ENCODE data around the gene TBC1D22A. TPM values are rescaled to one million over a fixed set of nuclear protein-coding genes. Genes with fewer than 3 reads are reported as not detected.

The TBC1D22A gene
- total and polyA plus RNA-seq, 4 donors, result 4.1 to 12.4 (median 8.4) TPM

DNA sequence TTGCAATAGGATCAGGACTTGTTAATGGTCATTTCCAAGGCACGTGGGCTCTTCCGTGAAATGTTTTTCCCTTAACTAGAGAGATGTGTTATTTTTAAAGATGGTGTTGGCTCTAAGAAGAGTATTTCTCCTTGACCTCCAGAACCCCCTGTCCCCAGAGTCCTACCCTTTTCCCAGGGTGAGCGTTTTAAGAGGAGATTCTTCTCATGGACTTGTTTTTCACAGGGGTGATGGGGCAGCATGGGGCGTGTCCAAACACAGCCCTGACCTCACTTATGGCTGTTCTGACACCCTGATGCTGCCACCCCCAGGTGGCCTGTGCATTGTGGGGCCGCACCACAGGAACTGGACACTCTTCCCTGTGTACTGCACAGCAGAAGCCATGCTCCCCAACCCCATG, 335.7 kb downstream of the TBC1D22A start:
- Histone ChIP-seq H3K27ac (ENCODE audit: low read depth in 1 of 2, low read length in 2 of 2) (no peak overlapping the region), H3K9me3 (ENCODE audit: control insufficient read depth in 4 of 4, low read length in 3 of 4) (peaks cover 0 to 4% (median 0%) of the 10 kb centered on the region in 4 donors), H3K27me3 (ENCODE audit: control insufficient read depth in 4 of 4, insufficient read depth in 4 of 4, low read length in 3 of 4) (no peaks in the 10 kb centered on the region), H3K9ac (ENCODE audit: low read depth in 1 of 2, low read length in 2 of 2) (no peak overlapping the region), H3K4me3 (ENCODE audit: low read depth in 1 of 3, low read length in 3 of 3) (no peak overlapping the region), H3K36me3 (ENCODE audit: control insufficient read depth in 4 of 4, insufficient read depth in 3 of 4, low read depth in 1 of 4, low read length in 3 of 4) (peaks cover 0 to 4% (median 1%) of the 10 kb centered on the region in 4 donors), H3K4me1 (ENCODE audit: control insufficient read depth in 4 of 4, insufficient read depth in 4 of 4, low read length in 3 of 4) (no peaks in the 10 kb centered on the region)
- WGBS, result 96% methylated on average over 5 of the region's 5 CpGs
- DNase-seq (ENCODE audit: low spot score), result no peak
- TF ChIP-seq SP1 (IDR thresholded peaks at IDR 0.05) (no peak), HNF4G (IDR thresholded peaks at IDR 0.05) (no peak), JUND (IDR thresholded peaks at IDR 0.05) (no peak), NR2F2 (IDR thresholded peaks at IDR 0.05) (no peak), HNF4A (conservative IDR thresholded peaks at IDR 0.05) (no peak), TAF1 (conservative IDR thresholded peaks at IDR 0.05) (no peak), YY1 (IDR thresholded peaks at IDR 0.05) (no peak), RAD21 (IDR thresholded peaks at IDR 0.05) (no peak), FOXA2 (IDR thresholded peaks at IDR 0.05) (no peak), EGR1 (IDR thresholded peaks at IDR 0.05; ENCODE audit: low read depth in 2 of 2) (no peak)
- TF ChIP-seq, protein P1, sequence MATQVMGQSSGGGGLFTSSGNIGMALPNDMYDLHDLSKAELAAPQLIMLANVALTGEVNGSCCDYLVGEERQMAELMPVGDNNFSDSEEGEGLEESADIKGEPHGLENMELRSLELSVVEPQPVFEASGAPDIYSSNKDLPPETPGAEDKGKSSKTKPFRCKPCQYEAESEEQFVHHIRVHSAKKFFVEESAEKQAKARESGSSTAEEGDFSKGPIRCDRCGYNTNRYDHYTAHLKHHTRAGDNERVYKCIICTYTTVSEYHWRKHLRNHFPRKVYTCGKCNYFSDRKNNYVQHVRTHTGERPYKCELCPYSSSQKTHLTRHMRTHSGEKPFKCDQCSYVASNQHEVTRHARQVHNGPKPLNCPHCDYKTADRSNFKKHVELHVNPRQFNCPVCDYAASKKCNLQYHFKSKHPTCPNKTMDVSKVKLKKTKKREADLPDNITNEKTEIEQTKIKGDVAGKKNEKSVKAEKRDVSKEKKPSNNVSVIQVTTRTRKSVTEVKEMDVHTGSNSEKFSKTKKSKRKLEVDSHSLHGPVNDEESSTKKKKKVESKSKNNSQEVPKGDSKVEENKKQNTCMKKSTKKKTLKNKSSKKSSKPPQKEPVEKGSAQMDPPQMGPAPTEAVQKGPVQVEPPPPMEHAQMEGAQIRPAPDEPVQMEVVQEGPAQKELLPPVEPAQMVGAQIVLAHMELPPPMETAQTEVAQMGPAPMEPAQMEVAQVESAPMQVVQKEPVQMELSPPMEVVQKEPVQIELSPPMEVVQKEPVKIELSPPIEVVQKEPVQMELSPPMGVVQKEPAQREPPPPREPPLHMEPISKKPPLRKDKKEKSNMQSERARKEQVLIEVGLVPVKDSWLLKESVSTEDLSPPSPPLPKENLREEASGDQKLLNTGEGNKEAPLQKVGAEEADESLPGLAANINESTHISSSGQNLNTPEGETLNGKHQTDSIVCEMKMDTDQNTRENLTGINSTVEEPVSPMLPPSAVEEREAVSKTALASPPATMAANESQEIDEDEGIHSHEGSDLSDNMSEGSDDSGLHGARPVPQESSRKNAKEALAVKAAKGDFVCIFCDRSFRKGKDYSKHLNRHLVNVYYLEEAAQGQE (IDR thresholded peaks at IDR 0.05), result no peak
- TF ChIP-seq, protein P2, sequence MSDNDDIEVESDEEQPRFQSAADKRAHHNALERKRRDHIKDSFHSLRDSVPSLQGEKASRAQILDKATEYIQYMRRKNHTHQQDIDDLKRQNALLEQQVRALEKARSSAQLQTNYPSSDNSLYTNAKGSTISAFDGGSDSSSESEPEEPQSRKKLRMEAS (IDR thresholded peaks at IDR 0.05), result no peak
- TF ChIP-seq, protein P3, sequence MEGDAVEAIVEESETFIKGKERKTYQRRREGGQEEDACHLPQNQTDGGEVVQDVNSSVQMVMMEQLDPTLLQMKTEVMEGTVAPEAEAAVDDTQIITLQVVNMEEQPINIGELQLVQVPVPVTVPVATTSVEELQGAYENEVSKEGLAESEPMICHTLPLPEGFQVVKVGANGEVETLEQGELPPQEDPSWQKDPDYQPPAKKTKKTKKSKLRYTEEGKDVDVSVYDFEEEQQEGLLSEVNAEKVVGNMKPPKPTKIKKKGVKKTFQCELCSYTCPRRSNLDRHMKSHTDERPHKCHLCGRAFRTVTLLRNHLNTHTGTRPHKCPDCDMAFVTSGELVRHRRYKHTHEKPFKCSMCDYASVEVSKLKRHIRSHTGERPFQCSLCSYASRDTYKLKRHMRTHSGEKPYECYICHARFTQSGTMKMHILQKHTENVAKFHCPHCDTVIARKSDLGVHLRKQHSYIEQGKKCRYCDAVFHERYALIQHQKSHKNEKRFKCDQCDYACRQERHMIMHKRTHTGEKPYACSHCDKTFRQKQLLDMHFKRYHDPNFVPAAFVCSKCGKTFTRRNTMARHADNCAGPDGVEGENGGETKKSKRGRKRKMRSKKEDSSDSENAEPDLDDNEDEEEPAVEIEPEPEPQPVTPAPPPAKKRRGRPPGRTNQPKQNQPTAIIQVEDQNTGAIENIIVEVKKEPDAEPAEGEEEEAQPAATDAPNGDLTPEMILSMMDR (IDR thresholded peaks at IDR 0.05; ENCODE audit: low read depth, low read length, missing input control), result no peak

DNA sequence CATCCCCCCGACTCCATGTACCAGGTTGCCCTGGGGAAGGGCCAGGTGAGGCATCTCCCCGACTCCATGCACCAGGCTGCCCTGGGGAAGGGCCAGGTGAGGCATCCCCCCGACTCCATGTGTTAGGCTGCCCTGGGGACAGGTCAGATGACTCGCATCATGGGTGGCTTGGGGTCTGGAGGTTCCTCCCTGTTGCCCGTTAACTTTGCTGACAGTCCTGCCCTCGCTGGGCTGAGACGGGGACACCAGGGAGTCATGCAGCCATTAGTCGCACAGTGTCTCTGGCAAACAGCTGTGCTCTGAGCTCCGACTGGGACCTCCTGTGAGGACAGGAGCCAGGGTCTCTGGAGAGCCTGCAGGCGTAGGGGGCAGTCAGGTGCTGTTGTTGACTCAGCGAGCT, 336.1 kb downstream of the TBC1D22A start:
- TF ChIP-seq, protein P4, sequence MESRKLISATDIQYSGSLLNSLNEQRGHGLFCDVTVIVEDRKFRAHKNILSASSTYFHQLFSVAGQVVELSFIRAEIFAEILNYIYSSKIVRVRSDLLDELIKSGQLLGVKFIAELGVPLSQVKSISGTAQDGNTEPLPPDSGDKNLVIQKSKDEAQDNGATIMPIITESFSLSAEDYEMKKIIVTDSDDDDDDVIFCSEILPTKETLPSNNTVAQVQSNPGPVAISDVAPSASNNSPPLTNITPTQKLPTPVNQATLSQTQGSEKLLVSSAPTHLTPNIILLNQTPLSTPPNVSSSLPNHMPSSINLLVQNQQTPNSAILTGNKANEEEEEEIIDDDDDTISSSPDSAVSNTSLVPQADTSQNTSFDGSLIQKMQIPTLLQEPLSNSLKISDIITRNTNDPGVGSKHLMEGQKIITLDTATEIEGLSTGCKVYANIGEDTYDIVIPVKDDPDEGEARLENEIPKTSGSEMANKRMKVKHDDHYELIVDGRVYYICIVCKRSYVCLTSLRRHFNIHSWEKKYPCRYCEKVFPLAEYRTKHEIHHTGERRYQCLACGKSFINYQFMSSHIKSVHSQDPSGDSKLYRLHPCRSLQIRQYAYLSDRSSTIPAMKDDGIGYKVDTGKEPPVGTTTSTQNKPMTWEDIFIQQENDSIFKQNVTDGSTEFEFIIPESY (IDR thresholded peaks at IDR 0.05), result no peak
- TF ChIP-seq NR2F2 (IDR thresholded peaks at IDR 0.05), result no peak
- TF ChIP-seq, protein P3 (IDR thresholded peaks at IDR 0.05; ENCODE audit: low read depth, low read length, missing input control), result no peak
- H3K27ac ChIP-seq (ENCODE audit: low read depth in 1 of 2, low read length in 2 of 2), result no peak overlapping the region
- H3K27me3 ChIP-seq (ENCODE audit: control insufficient read depth in 4 of 4, insufficient read depth in 4 of 4, low read length in 3 of 4), result no peaks in the 10 kb centered on the region
- 97% methylated on average over 11 of the region's 11 CpGs for WGBS
- H3K36me3 ChIP-seq (ENCODE audit: control insufficient read depth in 4 of 4, insufficient read depth in 3 of 4, low read depth in 1 of 4, low read length in 3 of 4), result peaks cover 0 to 4% (median 1%) of the 10 kb centered on the region in 4 donors
- no peaks in the 10 kb centered on the region for H3K4me1 ChIP-seq (ENCODE audit: control insufficient read depth in 4 of 4, insufficient read depth in 4 of 4, low read length in 3 of 4)
- H3K9ac ChIP-seq (ENCODE audit: low read depth in 1 of 2, low read length in 2 of 2), result no peak overlapping the region
- peaks cover 0 to 2% (median 0%) of the 10 kb centered on the region in 4 donors for H3K9me3 ChIP-seq (ENCODE audit: control insufficient read depth in 4 of 4, low read length in 3 of 4)
- H3K4me3 ChIP-seq (ENCODE audit: low read depth in 1 of 3, low read length in 3 of 3), result no peak overlapping the region
- DNase-seq (ENCODE audit: low spot score), result no peak
